Stimulated activated memory B cell treated with anti-CD40 and anti-IgM and Interleukin-4, amounts not matched to agents 10 μg/mL and 1 μg/mL and 100 μg/mL, for 72 hours (primary cell): Measurements from ENCODE around the gene NLRP10.

Experiments used
- ATAC-seq: fragments of 150-1000 bp; cut with Tn5 transposase; 2 replicates; pipeline ENCODE4 v1.10.0; 2021
- H3K27ac Mint-ChIP-seq: one replicate; pipeline ENCODE4 v1.8.0; 2022; ENCODE audit warnings: mild to moderate bottlenecking, mixed read lengths
- H3K27me3 Mint-ChIP-seq: one replicate; pipeline ENCODE4 v1.8.0; 2022; ENCODE audit warnings: mixed read lengths
- H3K36me3 Mint-ChIP-seq: one replicate; pipeline ENCODE4 v1.8.0; 2022; ENCODE audit warnings: mixed read lengths
- H3K4me1 Mint-ChIP-seq: one replicate; pipeline ENCODE4 v1.8.0; 2022; ENCODE audit warnings: mixed read lengths
- H3K4me3 Mint-ChIP-seq: one replicate; pipeline ENCODE4 v1.8.0; 2022; ENCODE audit warnings: mild to moderate bottlenecking, moderate library complexity, mixed read lengths
- H3K9me3 Mint-ChIP-seq: one replicate; pipeline ENCODE4 v1.8.0; 2022; ENCODE audit warnings: mixed read lengths

NLRP10 gene

GRCh38 chr11:7955191-7955590 is 10.1 kb downstream of the NLRP10 start:
- Mint-ChIP-seq H3K27me3 (peaks cover 37% of the 10 kb centered on the region), H3K27ac (no peak overlapping the region), H3K36me3 (no peaks in the 10 kb centered on the region), H3K9me3 (no peaks in the 10 kb centered on the region), H3K4me3 (no peak overlapping the region), H3K4me1 (no peaks in the 10 kb centered on the region)
- ATAC-seq: no peak

GRCh38 chr11:7949934-7950333 is 15.3 kb downstream of the NLRP10 start:
- ATAC-seq: no peak
- H3K36me3 Mint-ChIP-seq: no peaks in the 10 kb centered on the region
- no peak overlapping the region for H3K27ac Mint-ChIP-seq
- no peak overlapping the region for H3K4me3 Mint-ChIP-seq
- no peaks in the 10 kb centered on the region for H3K9me3 Mint-ChIP-seq
- no peaks in the 10 kb centered on the region for H3K4me1 Mint-ChIP-seq
- H3K27me3 Mint-ChIP-seq: peaks cover 31% of the 10 kb centered on the region

GRCh38 chr11:7944123-7944522 is 21.1 kb downstream of the NLRP10 start:
- Mint-ChIP-seq H3K27ac (no peak overlapping the region), H3K36me3 (no peaks in the 10 kb centered on the region), H3K4me1 (no peaks in the 10 kb centered on the region), H3K4me3 (no peak overlapping the region), H3K27me3 (peaks cover 23% of the 10 kb centered on the region), H3K9me3 (peaks cover 14% of the 10 kb centered on the region)
- no peak for ATAC-seq

GRCh38 chr11:7941608-7942007 is 23.6 kb downstream of the NLRP10 start, which contains the start of gene OR10A3:
Gene OR10A3, minus strand, starts transcription at chr11:7941708. Its CDS starts 2,188 bp downstream, at chr11:7939520.
- Mint-ChIP-seq H3K27ac (no peak within 1 kb of the TSS), H3K27me3 (peaks cover 11% of the 10 kb centered on the region), H3K9me3 (peaks cover 14% of the 10 kb centered on the region), H3K4me3 (no peak within 1 kb of the TSS), H3K4me1 (no peaks in the 10 kb centered on the region), H3K36me3 (no peaks in the 10 kb centered on the region)
- ATAC-seq: no peak

GRCh38 chr11:7941146-7941545 is 24.1 kb downstream of the NLRP10 start:
- peaks cover 14% of the 10 kb centered on the region for H3K9me3 Mint-ChIP-seq
- no peak overlapping the region for H3K4me3 Mint-ChIP-seq
- no peak for ATAC-seq
- H3K27ac Mint-ChIP-seq: no peak overlapping the region
- no peaks in the 10 kb centered on the region for H3K36me3 Mint-ChIP-seq
- no peaks in the 10 kb centered on the region for H3K4me1 Mint-ChIP-seq
- peaks cover 15% of the 10 kb centered on the region for H3K27me3 Mint-ChIP-seq

- Mint-ChIP-seq H3K27me3 (peaks cover 36% of the 10 kb centered on the region), H3K9me3 (no peaks in the 10 kb centered on the region), H3K4me1 (no peaks in the 10 kb centered on the region), H3K4me3 (no peak overlapping the region), H3K27ac (no peak overlapping the region), H3K36me3 (no peaks in the 10 kb centered on the region)
- ATAC-seq: no peak
Measured at GRCh38 chr11:7936615-7937014, 28.6 kb downstream of the NLRP10 start.

GRCh38 chr11:7931168-7931567 is 34.1 kb downstream of the NLRP10 start, which contains the start of gene OR10A6:
Gene OR10A6, minus strand, starts transcription at chr11:7931268. Its CDS starts 2,606 bp downstream, at chr11:7928662.
- Mint-ChIP-seq H3K27ac (no peak within 1 kb of the TSS), H3K27me3 (peaks cover 48% of the 10 kb centered on the region), H3K4me3 (no peak within 1 kb of the TSS), H3K36me3 (no peaks in the 10 kb centered on the region), H3K4me1 (no peaks in the 10 kb centered on the region), H3K9me3 (peaks cover under 1% of the 10 kb centered on the region)
- ATAC-seq: no peak

- Mint-ChIP-seq H3K4me1 (no peaks in the 10 kb centered on the region), H3K4me3 (no peak overlapping the region)
- ATAC-seq: no peak
Measured at GRCh38 chr11:7927635-7928034, 37.6 kb downstream of the NLRP10 start.

GRCh38 chr11:7924536-7924935 is 40.7 kb downstream of the NLRP10 start:
- no peak for ATAC-seq
- Mint-ChIP-seq H3K27ac (no peak overlapping the region), H3K4me1 (no peaks in the 10 kb centered on the region)

More at GRCh38 chr11:7927635-7928034, 37.6 kb downstream of the NLRP10 start:
- peaks cover 51% of the 10 kb centered on the region for H3K27me3 Mint-ChIP-seq
- H3K36me3 Mint-ChIP-seq: no peaks in the 10 kb centered on the region
- H3K9me3 Mint-ChIP-seq: peaks cover 4% of the 10 kb centered on the region
- H3K27ac Mint-ChIP-seq: no peak overlapping the region

GRCh38 chr11:7918141-7918540 is 47.1 kb downstream of the NLRP10 start:
- ATAC-seq: no peak
- Mint-ChIP-seq H3K4me3 (no peak overlapping the region), H3K4me1 (no peaks in the 10 kb centered on the region), H3K27ac (no peak overlapping the region), H3K36me3 (no peaks in the 10 kb centered on the region), H3K9me3 (no peaks in the 10 kb centered on the region), H3K27me3 (peaks cover 28% of the 10 kb centered on the region)

More at GRCh38 chr11:7924536-7924935, 40.7 kb downstream of the NLRP10 start:
- Mint-ChIP-seq H3K9me3 (peaks cover 4% of the 10 kb centered on the region), H3K36me3 (no peaks in the 10 kb centered on the region), H3K27me3 (peaks cover 23% of the 10 kb centered on the region), H3K4me3 (no peak overlapping the region)
